NCI-H2227 treated with DMSO at 0.1 percent for 48 hours (cell line): ENCODE results near the gene UTP25.

Experiments
- DNase-seq: peaks from one replicate; lab custom pipeline; 2025; lab: John Stamatoyannopoulos, UW

The UTP25 gene

DNA sequence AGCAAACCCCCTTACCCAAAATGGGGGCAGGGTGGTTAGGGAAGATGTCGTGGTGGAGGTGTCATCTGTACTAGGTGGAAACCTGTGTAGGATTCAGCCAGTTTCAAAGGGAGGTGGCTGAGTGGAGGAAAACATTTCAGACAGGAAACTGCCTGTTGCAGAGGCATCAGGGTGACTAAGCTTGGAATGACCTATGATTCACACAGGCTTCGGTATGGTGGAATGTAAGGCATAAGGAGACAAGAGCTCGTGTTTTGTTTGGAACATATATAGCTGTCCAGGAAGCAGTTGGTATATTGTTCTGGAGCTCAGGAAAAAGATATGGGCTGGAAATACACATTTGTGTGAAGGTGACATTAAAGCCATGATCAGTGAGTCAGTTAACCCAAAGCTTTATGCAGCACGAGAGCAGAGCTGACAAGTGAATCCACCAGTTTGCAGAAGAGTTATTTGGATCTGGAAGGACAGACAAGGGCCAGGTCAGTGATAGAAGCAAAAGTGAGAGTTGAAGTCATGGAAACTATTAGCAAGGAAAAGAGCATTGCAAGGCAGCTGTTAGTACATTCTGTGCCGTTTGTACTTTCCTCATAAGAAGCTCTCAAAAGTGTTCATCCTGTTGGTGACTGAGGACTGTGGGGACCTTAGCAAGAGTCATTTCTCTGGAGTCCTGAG lies 12.2 kb downstream of the UTP25 start:
- DNase-seq, result no peak

DNA sequence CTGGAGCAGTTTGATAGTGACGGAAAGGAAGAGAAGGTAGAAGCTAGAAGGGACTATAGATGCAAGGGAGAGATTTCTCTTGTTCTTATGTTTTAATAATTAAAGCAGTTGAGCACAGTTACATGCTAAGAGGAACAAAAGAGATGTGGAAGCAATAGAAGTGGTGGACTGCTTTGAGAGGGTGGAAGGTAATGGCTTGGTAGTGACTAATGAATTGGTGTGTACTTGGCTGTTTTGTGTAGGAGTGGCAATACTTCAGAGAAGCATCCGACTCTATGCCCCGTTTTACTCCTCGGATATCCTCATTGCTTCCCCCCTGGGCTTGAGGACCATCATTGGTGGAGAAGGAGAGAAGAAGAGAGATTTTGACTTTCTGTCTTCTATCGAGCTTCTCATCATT lies 12.8 kb downstream of the UTP25 start:
- DNase-seq, result no peak

DNA sequence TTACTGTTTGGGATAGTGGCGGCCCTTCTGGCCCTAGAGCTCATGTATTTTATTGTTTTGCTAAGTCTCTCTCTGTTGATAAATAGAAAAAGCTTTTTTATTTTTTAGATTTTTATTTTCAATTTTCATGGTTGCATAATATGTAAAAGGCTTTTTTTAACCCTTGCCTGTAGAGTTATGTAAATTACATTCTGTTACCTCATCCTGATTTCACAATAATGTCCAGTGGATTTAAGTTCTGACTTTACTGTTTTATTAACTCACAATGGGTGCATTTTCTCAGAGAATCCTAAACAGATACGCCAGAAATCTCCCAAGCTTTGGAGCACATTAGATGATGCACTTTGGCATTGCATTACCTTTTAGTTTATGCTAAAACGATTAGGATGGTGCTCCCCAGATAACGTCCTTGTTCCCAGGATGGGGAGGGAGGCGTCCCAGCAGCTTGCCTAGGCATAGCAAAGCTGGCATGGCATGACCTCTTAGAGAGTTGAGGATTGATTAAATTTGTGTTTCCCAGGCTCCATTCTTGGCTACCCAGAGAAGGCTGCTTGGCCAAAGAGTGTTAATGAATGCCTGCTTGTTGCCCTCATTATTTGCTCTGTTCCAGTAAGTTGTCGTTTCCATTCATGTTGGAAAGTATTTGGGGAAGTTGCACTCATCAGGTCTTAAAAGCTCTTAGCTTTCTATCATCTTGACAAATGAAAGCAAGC lies 17.1 kb downstream of the UTP25 start:
- no peak for DNase-seq

- peak; percentile 96 for DNase-seq
These were observed 17.6 kb downstream of the UTP25 start for GRCh38 chr1:209845408-209845725.

DNA sequence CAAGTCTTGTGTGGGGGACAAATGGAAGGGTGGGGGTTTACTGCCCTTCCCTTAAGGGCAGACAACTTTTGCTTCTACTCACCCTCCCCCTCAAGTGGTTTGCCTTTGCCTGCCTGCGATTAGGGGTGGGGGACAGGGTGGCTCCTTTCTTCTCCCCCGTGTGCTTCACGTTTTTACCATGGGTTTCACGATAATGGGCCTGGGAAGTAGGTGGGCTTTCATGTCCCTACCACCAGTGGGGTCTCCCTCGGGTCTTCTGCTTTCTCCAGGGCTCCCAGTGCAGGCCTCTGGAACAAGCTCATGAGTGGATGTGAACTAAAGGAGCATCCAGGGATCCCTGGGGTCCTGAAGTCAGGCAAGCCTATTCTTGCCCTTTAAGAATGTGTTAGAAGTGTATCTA lies 21.6 kb downstream of the UTP25 start:
- DNase-seq, result no peak

DNA sequence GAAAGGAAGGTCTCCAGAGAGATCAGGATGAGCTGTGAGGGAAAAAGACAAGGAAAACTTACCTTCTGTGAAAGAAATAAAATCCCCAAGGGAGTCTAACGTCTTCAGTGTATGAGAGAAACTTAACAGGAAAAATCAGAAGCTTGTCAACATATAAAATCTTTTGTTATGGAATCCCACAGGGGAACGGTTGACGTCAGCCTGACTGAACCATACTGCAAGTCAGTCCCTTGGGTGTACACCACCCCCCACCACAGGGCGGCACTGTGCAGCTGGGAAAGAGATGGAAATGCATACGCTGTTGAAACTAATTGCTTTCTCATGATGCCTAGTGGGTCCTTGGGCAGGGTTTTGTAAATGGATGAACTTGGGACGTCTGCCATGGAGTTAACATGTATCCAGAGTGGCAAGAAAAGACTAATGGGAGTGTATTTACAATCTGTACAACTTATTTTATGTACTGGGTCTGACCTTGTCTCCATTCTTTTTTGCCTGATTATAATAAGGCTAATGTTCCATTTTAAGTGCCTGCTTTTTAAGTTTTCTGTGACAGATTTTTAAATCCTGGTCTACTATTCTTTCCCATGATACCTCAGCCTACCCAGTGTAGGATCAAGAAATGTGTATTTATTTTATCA lies 22.7 kb downstream of the UTP25 start:
- DNase-seq, result peak; percentile 54

DNA sequence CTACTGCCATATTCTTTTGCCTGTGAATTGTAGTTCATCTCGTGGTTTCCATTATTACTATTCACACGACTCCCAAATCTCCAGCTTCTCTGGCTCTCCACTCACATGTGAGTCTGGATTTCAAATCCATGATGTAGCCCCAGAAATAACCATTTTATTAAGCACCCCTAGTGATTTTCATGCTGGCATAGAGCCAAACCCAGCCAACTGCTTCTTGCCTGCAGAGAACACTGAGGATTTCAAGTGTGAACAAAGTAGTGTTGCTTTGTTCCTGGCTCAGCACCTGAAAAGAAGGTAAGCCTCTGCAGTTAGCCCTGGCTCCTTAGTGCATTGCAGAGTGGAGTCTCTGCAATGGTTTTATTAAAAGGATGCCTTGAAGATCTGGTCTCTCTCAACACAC lies 25.9 kb downstream of the UTP25 start:
- no peak for DNase-seq

- DNase-seq, result peak; percentile 44
These were observed 26.4 kb downstream of the UTP25 start for GRCh38 chr1:209854196-209854595.

DNA sequence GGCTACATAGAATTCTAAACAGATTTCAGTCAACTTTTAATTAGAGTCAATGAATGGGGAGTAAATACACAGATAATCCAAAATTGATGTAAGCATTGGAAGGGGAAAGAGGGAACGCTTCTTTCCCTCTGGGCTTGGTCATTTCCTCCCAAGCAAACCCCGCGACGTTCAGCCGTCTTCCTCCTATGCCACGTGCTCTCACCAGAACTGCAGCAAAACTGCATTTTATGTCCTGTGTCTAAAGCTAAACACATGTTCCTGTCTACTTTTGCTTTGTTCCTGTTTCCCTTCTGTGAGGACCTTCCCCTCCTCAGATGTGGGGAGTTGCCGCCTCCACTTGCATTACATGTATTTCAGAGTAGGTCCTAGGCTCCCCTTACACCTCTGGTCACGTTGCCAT lies 27.2 kb downstream of the UTP25 start:
- no peak for DNase-seq

DNA sequence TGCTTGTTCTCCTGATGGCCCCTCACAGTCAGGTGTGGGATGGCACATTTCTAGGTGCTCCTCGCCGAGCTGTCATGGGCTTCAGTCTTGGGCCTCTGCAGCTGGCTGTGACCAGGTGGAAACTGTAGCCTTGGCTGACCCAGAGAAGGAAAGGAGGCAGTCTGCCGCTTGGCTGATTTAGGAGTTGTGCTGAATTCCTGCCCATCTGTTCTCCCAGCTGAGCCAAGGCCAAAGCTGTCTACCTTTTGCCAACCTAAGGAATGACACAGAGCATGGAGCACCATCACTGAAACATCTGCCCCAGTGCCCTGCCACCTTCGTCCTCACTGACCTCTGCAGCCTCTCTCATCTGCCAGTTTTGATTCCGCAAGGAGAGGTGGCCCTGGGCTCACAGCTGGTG lies 27.9 kb downstream of the UTP25 start:
- no peak for DNase-seq

GRCh38 chr1:209858561-209859103 lies 30.9 kb downstream of the UTP25 start:
- DNase-seq, result no peak

- peak; percentile 83 for DNase-seq
These were observed 32.6 kb downstream of the UTP25 start for GRCh38 chr1:209860293-209860881.

DNA sequence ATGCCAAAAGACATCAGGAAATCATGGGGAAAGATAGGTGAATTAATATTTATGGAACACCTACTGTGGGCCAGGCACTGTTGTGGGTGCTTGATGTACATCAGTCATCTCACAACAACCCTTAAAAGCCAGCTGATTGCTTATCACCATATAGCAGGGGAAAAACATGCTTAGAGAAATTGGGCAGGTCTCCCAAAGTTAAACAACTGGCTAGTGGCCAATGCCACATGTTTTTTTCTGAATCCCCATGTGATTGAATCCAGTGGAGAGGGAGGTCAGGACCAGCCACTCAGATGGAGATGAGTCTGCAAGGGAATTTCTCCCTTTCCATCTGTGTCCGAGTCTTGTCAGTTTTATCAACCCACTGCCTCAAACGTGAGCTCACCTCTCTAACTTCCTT lies 33.5 kb downstream of the UTP25 start:
- DNase-seq, result no peak

- DNase-seq, result no peak
These were observed 34.9 kb downstream of the UTP25 start for GRCh38 chr1:209862391-209863356.

GRCh38 chr1:209863766-209864485 lies 36.2 kb downstream of the UTP25 start:
- no peak for DNase-seq

GRCh38 chr1:209866201-209866600 lies 38.4 kb downstream of the UTP25 start:
- no peak for DNase-seq

GRCh38 chr1:209869291-209870149 lies 41.7 kb downstream of the UTP25 start:
- no peak for DNase-seq

GRCh38 chr1:209870151-209870831 lies 42.5 kb downstream of the UTP25 start:
- DNase-seq, result no peak

GRCh38 chr1:209871006-209871405 lies 43.2 kb downstream of the UTP25 start:
- DNase-seq, result no peak
